Stimulated activated CD8-positive, alpha-beta memory T cell treated with anti-CD3 and anti-CD28 coated beads, Interleukin-12 subunit alpha, Interleukin-12 subunit beta, amount 100 ng/mL, for 1 hour (primary cell): Measurements from ENCODE around the gene CSNK1G1.

Source experiments
- DNase-seq: peaks from one replicate; pipeline ENCODE4 v3.0.0-alpha.2; 2020; ENCODE audit warnings: low read depth

CSNK1G1 gene

DNA sequence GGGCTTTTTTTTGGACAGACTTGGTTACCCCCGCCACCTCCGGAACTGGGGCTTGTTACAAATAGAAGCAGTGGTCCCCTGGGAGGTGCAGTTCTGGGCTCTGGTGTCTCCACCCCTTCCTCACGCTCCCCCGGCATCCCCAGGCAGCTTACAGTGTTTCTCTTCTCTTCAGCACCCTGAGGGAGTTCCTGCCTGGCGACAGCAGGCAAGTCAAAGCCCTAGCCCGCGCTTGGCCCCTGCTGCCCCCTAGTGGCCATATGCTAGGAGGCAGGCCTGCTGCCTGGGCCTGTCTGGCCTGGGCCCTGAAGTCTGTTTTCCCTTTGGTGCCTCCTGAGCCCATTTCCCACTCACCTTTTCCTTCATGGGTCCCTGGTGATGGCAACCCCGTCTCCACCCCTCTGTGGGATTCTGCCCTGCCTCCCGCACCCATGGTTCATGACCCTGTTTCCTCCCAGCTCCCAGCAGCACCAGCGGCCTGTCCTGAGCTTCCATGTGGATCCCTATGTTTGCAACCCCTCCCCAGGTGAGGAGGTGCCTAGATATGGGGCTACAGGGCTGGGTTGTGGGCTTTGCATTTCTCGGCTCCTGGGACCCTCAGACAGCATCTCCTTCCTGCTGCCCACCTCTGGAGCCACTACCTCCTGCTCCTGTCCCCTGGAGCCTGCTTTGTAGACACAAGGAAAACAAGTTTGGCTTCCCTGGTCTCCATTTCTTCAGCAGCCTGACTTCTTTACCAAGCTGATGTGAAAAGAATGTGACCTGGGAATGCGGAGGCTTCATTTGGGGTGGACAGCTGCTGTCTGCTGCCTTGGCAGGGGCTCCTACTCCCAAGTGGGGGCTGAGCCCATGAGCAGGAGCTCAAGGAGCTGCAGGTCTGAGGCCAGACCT lies 202.2 kb downstream of the CSNK1G1 start:
- DNase-seq = peak; percentile 83

GRCh38 chr15:64152507-64153387 lies 203.2 kb downstream of the CSNK1G1 start:
- no peak for DNase-seq

GRCh38 chr15:64151727-64152506 lies 204.1 kb downstream of the CSNK1G1 start, which contains the start of gene SNX22:
TSS of gene SNX22 (plus strand) at chr15:64151731. CDS start at chr15:64151776, 45 bp downstream.
- DNase-seq = no peak

DNA sequence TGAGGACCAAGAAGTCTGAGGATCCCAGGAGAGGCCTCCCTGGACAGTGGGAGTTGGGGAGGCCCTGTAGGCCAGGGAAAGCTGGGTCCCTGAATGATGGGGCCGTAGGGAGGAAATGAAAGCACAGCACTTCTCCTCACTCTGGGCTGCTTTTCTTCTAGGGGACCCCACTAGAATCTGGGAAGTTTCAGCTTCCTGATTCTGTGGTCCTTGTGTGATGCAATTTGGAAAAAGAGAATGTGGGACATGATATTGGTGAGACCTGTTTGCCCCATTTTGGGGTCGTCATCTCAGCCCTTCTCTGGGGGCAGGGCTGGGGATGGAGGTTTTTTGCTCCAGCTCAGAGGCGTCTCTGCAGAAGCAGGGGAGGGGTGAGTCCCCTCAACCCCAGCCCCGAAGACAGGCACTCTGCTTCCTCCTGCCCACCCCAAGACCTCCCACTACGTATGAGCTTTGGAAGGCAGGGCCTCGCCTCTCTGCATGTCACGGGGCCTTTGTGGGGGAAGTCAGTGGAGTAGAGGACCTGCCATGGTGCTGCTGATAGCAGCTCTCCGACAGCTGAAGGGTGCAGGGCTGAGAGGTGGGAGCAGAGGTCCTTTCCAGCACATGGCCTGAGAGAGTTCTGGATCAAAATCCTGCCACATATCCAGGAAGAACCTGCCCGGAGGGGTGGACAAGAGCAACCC lies 205.9 kb downstream of the CSNK1G1 start:
- DNase-seq = no peak

DNA sequence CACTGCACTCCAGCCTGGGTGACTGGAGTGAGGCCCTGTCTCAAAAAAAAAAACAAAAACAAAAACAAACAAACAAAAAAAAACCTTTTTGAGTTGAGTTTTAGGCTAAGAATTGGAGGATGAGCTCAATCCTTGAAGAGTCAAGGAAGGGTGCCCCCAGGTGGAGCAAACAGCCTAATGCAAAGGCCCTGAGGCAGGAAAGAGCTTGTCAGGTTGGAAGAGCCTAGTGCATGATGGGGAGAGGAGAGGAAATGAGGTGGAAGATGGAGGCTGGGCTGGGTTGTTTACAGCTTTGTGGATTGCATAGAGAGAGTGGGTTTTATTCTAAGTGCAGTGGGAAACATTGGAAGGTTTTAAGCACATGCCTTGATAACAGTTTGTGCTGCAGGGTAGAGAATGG lies 206.5 kb downstream of the CSNK1G1 start:
- DNase-seq = no peak

- no peak for DNase-seq
Measured at GRCh38 chr15:64148581-64148980, 207.4 kb downstream of the CSNK1G1 start.

GRCh38 chr15:64148168-64148567 lies 207.8 kb downstream of the CSNK1G1 start:
- DNase-seq = no peak

DNA sequence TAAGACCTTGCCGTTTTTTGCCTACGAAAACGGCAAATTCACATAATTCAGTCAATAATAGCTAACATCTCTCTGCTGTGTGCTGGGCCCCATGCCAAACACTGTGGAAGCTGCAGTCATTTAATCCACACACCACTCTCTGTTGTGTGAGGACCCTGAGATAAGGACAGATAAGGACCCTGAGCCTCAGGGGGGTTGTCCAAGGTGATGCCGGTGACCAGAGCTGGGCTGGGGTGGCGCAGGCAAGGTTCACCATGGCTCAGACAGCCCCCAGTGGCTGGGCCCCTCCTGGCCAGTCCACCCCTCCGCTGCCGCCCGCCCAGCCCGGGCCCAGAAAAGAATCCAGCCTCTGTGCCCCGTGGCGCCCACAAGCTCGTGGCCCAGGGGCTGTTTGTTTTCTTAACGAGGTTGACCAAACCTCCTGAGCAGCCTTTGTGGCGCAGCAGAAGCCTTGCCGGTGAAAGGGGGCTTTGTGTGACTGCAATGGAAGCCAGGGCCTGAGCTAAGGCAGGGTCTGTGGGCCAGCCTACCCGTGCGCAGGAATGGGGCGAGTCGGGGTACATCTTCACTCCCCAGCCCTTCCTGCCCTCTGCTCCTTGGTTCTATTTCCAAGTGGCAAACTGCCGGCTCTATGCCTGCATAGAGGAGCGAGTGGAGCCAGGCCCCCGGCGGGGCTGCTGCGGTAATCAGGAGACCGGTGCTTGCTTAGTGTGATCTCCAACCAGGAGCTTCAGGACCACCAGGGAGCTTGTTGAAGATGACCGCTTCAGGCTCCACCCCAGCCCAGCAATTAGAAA lies 208.9 kb downstream of the CSNK1G1 start:
- DNase-seq = no peak

DNA sequence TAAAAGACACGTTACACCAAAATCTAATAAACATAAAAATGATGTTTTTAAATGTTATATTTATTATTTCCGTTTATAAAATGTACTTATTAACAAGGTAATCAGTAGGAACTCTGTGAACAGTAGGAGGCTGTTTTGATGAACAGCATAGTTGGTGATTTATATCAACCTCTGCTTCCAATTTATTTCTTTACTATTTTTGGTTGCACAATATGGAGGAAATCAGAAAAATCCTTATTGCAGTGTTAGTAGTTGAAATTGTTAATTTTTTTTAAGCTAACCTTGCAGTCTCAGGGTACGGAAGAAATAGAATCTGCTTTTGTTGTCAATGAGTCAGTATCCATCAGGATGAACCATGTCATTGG lies 209.5 kb downstream of the CSNK1G1 start:
- DNase-seq = no peak

DNA sequence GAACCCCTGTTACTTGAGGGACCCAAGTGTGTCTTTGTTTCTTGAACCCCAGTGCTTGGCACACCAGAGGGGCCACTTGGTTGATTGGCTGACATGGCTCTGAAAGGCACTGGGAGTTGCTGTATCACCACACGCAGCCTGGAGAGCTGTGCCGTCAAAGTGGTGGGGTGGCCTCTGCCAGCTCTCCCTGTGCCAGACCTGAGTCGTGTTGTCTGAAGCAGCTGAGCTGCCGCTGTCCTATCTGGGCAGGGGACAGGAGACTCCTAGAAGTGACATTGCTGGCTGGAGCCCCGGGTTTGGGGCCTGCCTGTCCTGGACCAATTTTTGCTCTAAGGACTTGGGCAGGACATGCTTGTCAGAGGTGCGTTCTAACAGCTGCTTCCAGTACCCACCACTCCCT lies 209.9 kb downstream of the CSNK1G1 start:
- no peak for DNase-seq

DNA sequence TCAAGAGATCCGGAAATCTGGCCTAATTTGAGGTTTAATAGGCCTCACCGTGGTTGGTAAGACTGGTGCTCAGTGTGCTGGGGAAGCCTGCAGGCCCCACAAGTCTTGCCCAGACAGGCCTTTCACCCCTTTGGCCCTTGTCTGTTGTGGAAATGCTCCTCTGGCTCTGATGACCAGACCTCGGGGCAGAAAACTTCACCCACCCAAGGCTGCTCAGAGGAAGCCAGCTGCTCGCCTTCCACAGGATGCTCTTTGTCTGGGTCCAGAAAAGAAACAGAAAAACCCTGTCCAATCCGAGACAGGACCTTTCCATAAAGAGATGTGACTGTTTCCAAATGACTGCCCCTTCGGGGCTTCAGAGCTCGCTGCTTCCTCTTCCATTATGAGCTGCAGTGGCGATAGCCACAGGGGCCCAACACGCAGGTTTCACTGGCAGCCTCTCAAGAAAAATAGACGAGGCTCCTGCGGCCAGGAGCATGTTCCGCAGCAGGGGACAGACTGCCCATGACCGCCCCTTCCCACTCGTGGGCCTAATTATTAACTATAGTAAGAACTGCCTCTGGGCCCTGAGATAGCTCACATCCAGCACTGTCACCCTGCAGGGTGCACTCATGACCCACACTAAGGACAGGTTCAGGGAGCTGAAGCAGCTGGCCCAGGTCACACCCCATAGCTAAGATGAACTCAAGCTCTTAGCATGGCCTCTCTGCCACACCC lies 211.2 kb downstream of the CSNK1G1 start:
- DNase-seq = no peak

- DNase-seq = no peak
Measured at GRCh38 chr15:64144192-64144564, 211.8 kb downstream of the CSNK1G1 start.

DNA sequence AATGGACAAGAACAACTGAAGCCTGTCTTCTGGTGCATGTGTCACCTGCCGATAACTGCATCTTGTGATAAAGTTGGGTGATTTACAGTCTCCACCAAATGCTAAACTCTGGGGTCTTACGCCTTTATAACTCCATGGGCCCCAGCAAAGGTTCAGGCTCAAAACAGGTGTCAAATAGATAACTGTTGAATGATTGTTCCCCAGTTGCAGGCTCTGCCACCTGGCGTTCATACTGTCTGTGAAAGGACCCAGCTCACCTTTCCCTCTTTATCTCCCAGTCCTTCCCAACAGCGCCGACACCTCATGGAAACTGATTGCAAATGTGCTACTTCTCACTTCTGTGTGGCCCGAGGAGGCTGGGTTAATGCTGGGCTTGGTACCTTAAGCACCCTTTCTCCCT lies 212.7 kb downstream of the CSNK1G1 start:
- no peak for DNase-seq

DNA sequence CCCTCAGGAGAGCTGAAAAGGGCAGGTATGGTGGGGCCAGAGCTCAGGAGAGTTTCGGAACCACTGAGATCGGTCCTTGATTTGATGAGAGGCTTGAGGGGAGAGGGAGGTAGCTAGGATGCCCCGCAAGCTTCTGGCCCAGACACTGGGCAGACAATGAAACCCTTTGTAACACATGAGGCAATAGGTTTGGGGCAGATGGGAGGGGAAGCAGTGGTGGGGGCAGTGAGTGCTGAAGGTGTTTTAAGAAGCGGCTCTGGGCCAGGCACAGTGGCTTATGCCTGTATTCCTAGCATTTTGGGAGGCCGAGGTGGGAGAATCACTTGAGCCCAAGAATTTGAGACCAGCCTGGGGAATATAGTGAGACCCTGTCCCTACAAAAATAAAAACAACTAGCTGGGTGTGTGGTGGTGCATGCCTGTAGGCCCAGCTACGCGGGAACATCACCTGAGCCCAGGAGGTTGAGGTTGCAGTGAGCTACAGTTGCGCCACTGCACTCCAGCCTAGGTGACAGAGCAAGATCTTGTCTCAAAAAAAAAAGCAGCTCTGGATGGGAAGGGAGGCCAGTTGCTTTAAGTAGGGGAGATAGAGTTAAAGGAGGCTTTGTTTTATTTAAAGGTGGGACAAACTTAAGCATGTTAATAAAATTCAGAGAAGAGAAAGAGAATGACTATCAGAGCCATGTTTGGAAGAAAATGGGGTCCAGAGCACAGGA lies 214.0 kb downstream of the CSNK1G1 start:
- DNase-seq = no peak

- no peak for DNase-seq
Measured at GRCh38 chr15:64138331-64138941, 217.5 kb downstream of the CSNK1G1 start.

GRCh38 chr15:64137226-64137833 lies 218.6 kb downstream of the CSNK1G1 start:
- DNase-seq = no peak

DNA sequence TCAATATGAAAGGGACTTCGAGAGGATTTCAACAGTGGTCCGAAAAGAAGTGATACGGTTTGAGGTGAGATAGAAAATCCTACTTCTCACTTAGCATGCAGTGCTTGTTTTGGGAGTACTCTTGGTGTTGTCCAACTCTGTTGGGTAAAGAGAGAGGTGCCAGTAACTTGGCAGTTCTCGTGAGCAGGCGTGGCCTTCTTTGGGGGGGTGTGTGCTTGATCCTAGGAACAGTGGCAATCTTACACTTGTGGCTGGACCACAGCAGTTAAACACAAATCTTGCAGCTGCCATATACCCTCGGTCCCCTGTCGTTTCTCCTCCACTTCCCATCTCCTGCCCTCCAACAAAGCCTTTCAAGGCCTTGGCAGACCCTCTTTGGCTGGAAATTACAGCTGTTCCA lies 219.6 kb downstream of the CSNK1G1 start:
- no peak for DNase-seq

- no peak for DNase-seq
Measured at GRCh38 chr15:64134345-64134829, 221.6 kb downstream of the CSNK1G1 start.
